H1 (cell line): ENCODE data around the gene TMEM255B. TPM values are rescaled to one million over a fixed set of nuclear protein-coding genes. Genes with fewer than 3 reads are reported as not detected.

Experiments
- CTCF ChIA-PET: fragments of 300-600 bp; sonication (Branson Sonifier 250); formaldehyde crosslinking; loops from one replicate; lab custom pipeline; 2021; ENCODE audit not compliant: partially characterized antibody; lab: Charles Lee
- POLR2A ChIA-PET: fragments of 300-600 bp; sonication (Branson Sonifier 250); formaldehyde crosslinking; loops from one replicate; lab custom pipeline; 2021; ENCODE audit warnings: inconsistent platforms; ENCODE audit not compliant: partially characterized antibody; lab: Charles Lee
- DNase-seq, 2 experiments: peaks; one replicate each; pipeline versions ENCODE4 v3.0.0 to v3.0.0-alpha.2; 2010 to 2022; ENCODE audit warnings: low spot score in 2 of 2, low read depth in 1 of 2, mixed read lengths in 1 of 2
- FAIRE-seq: peaks from 2 replicates; lab custom pipeline; 2011; peaks lifted over from hg19 to GRCh38; lab: Jason Lieb, UNC
- H2AFZ ChIP-seq: 2 replicates; pipeline ENCODE4 v1.8.1; 2012; ENCODE audit warnings: low read length, inconsistent platforms
- H2AK5ac ChIP-seq: 2 replicates; pipeline ENCODE4 v1.6.1; 2013; ENCODE audit warnings: low read depth, low read length
- H2BK120ac ChIP-seq: replicated peaks from 2 replicates; pipeline ENCODE3; 2013; ENCODE audit warnings: low read depth, low read length, inconsistent platforms
- H2BK12ac ChIP-seq: 2 replicates; pipeline ENCODE4 v1.6.1; 2013; ENCODE audit warnings: low read depth, low read length
- H2BK15ac ChIP-seq: 2 replicates; pipeline ENCODE4 v1.6.1; 2013; ENCODE audit warnings: low read length
- H2BK20ac ChIP-seq: 2 replicates; pipeline ENCODE4 v1.6.1; 2013; ENCODE audit warnings: low read length
- H2BK5ac ChIP-seq: 2 replicates; pipeline ENCODE4 v1.6.1; 2013; ENCODE audit warnings: low read depth, low read length
- H3K14ac ChIP-seq: 2 replicates; pipeline ENCODE4 v1.6.1; 2013; ENCODE audit warnings: inconsistent platforms; ENCODE audit not compliant: insufficient read length
- H3K18ac ChIP-seq: 2 replicates; pipeline ENCODE4 v1.6.1; 2013; ENCODE audit warnings: low read length; ENCODE audit errors: extremely low read depth
- H3K23ac ChIP-seq: 2 replicates; pipeline ENCODE4 v1.6.1; 2013; ENCODE audit warnings: inconsistent platforms; ENCODE audit not compliant: insufficient read length
- H3K23me2 ChIP-seq: 2 replicates; pipeline ENCODE4 v1.6.1; 2013; ENCODE audit warnings: low read depth, low read length
- H3K27ac ChIP-seq: 2 replicates; pipeline ENCODE4 v1.6.1; 2011; ENCODE audit warnings: low read depth, low read length, inconsistent platforms
- H3K27me3 ChIP-seq, 4 experiments: replicated peaks in 1 of 4; 1 replicate in 1 of 4; 2 replicates in 3 of 4; pipeline versions ENCODE4 v1.6.1 to v1.8.1; 2011 to 2013; ENCODE audit warnings: low read length in 3 of 4, mild to moderate bottlenecking in 3 of 4, inconsistent platforms in 2 of 4, mixed read lengths in 2 of 4, moderate library complexity in 1 of 4; ENCODE audit not compliant: control insufficient read depth in 3 of 4, insufficient read depth in 3 of 4; ENCODE audit errors: extremely low read depth in 1 of 4
- H3K36me3 ChIP-seq, 4 experiments: 2 replicates each; pipeline versions ENCODE4 v1.6.1 to v1.8.1; 2011 to 2013; ENCODE audit warnings: mild to moderate bottlenecking in 4 of 4, low read length in 3 of 4, moderate library complexity in 2 of 4, control low read depth in 1 of 4, inconsistent platforms in 1 of 4; ENCODE audit not compliant: insufficient read depth in 4 of 4, control insufficient read depth in 2 of 4
- H3K4ac ChIP-seq: replicated peaks from 2 replicates; pipeline ENCODE3; 2013; ENCODE audit warnings: low read length, low read depth, mixed read lengths, inconsistent platforms; ENCODE audit not compliant: insufficient read length
- H3K4me1 ChIP-seq, 4 experiments: replicated peaks in 1 of 4; 1 replicate in 1 of 4; 2 replicates in 3 of 4; pipeline versions ENCODE4 v1.6.1 to v1.8.1; 2011 to 2013; ENCODE audit warnings: low read length in 3 of 4, inconsistent platforms in 2 of 4, mixed read lengths in 1 of 4; ENCODE audit not compliant: insufficient read depth in 4 of 4, control insufficient read depth in 3 of 4
- H3K4me2 ChIP-seq, 2 experiments: 2 replicates each; pipeline versions ENCODE4 v1.6.1 to v1.8.1; 2011 to 2013; ENCODE audit warnings: low read depth in 2 of 2, low read length in 2 of 2, control low read depth in 1 of 2, inconsistent platforms in 1 of 2, mild to moderate bottlenecking in 1 of 2; ENCODE audit not compliant: insufficient read depth in 1 of 2
- H3K4me3 ChIP-seq, 4 experiments: fragments of 200-600, 300-600 bp in 1 of 4; sonication (generic), shearing (Covaris generic), sonication (Bioruptor Twin) in 1 of 4; 2 replicates each; pipeline versions ENCODE4 v1.5.1 to v1.8.1; 2011 to 2016; ENCODE audit warnings: low read length in 4 of 4, low read depth in 3 of 4, control low read depth in 2 of 4, inconsistent platforms in 2 of 4, mild to moderate bottlenecking in 2 of 4, mixed read lengths in 1 of 4, moderate library complexity in 1 of 4; ENCODE audit not compliant: insufficient read depth in 2 of 4; ENCODE audit errors: extremely low read depth in 1 of 4
- H3K56ac ChIP-seq: replicated peaks from 2 replicates; pipeline ENCODE3; 2013; ENCODE audit warnings: low read depth, mild to moderate bottlenecking, mixed read lengths, low read length, inconsistent platforms; ENCODE audit not compliant: insufficient read length
- H3K79me1 ChIP-seq: 2 replicates; pipeline ENCODE4 v1.6.1; 2013; ENCODE audit warnings: low read depth, low read length, control low read depth
- H3K79me2 ChIP-seq, 2 experiments: 2 replicates each; pipeline versions ENCODE4 v1.6.1 to v1.8.1; 2012 to 2013; ENCODE audit warnings: low read length in 2 of 2, mild to moderate bottlenecking in 2 of 2, inconsistent platforms in 1 of 2; ENCODE audit not compliant: insufficient read depth in 2 of 2, control insufficient read depth in 1 of 2
- H3K9ac ChIP-seq, 4 experiments: replicated peaks in 1 of 4; 1 replicate in 1 of 4; 2 replicates in 3 of 4; pipeline versions ENCODE4 v1.6.1 to v1.8.1; 2011 to 2013; ENCODE audit warnings: low read depth in 3 of 4, low read length in 3 of 4, control low read depth in 2 of 4, mild to moderate bottlenecking in 2 of 4, moderate library complexity in 2 of 4, inconsistent platforms in 1 of 4; ENCODE audit errors: extremely low read depth in 1 of 4
- H3K9me3 ChIP-seq, 2 experiments: 2 replicates each; pipeline versions ENCODE4 v1.6.1 to v1.8.1; 2012 to 2013; ENCODE audit warnings: mild to moderate bottlenecking in 2 of 2, moderate library complexity in 2 of 2, control low read depth in 1 of 2, inconsistent platforms in 1 of 2, low read depth in 1 of 2, low read length in 1 of 2, mixed read lengths in 1 of 2; ENCODE audit not compliant: insufficient read depth in 2 of 2
- H4K20me1 ChIP-seq, 2 experiments: replicated peaks in 1 of 2; 2 replicates each; pipeline versions ENCODE3 to v1.8.1; 2011 to 2013; ENCODE audit warnings: inconsistent platforms in 2 of 2, low read length in 2 of 2, mild to moderate bottlenecking in 1 of 2; ENCODE audit not compliant: insufficient read depth in 2 of 2, control insufficient read depth in 1 of 2
- H4K5ac ChIP-seq: 2 replicates; pipeline ENCODE4 v1.6.1; 2013; ENCODE audit warnings: low read length, low read depth, mixed read lengths, inconsistent platforms; ENCODE audit not compliant: insufficient read length
- H4K8ac ChIP-seq: 2 replicates; pipeline ENCODE4 v1.8.0; 2013; ENCODE audit warnings: mild to moderate bottlenecking, moderate library complexity, low read length, inconsistent platforms; ENCODE audit not compliant: insufficient read depth; ENCODE audit errors: extremely low read depth
- H4K91ac ChIP-seq: replicated peaks from 2 replicates; pipeline ENCODE3; 2013; ENCODE audit warnings: low read length, mixed read lengths, inconsistent platforms; ENCODE audit not compliant: insufficient read length
- KDM1A ChIP-seq: fragments of 200-600, 300-600 bp; sonication (generic); IDR thresholded peaks from 2 replicates; pipeline ENCODE4 v1.7.1; 2016; ENCODE audit warnings: mild to moderate bottlenecking, low read length, borderline replicate concordance
- WGBS, 2 experiments: shearing (Covaris generic) in 1 of 2; methylation state at CpG; one replicate each; pipeline versions ENCODE4 v1.1.6 to v1.1.7; 2013 to 2015; ENCODE audit warnings: low lambda C conversion rate in 2 of 2, mixed read lengths in 2 of 2, inconsistent platforms in 1 of 2, low coverage in 1 of 2, missing lambda C conversion rate in 1 of 2; ENCODE audit not compliant: insufficient replicate concordance in 2 of 2, insufficient coverage in 1 of 2, insufficient read length in 1 of 2; ENCODE audit errors: extremely low coverage in 1 of 2, missing lambda C conversion rate in 1 of 2; 5-methylcytosine and 5-hydroxymethylcytosine counted together
- polyA plus RNA-seq, 7 experiments: library from polyadenylated mRNA; depleted of rRNA in 3 of 7; stranded (reverse) in 5 of 7; unstranded in 2 of 7; fragments of >200 nt in 5 of 7; fragments of 200-250 nt in 2 of 7; gene quantifications; 1 replicate in 5 of 7; 2 replicates in 1 of 7; 4 replicates in 1 of 7; pipeline versions ENCODE4 v1.2.1 to v1.2.3, GENCODE V29; 2011 to 2013; ENCODE audit warnings: missing spikeins in 2 of 7, mixed read lengths in 2 of 7
- total RNA-seq: library from RNA; stranded (reverse); fragmentation: NEBNext Ultra II Directional; extraction: Animal tissue kit (Norgen Biotek cat#: 25700); gene quantifications from 2 replicates; pipeline ENCODE4 v1.2.1, GENCODE V29; 2021
- TF ChIP-seq, protein P1 (sequence below): IDR thresholded peaks from 2 replicates; pipeline ENCODE4 v1.6.1; 2012; ENCODE audit warnings: inconsistent platforms

The TMEM255B gene
- total and polyA plus RNA-seq, 2 of the 8 experiments (the other 6 are each of a cell fraction or from before 2014, with no cell fraction given) = 3.4 to 4.4 TPM

DNA sequence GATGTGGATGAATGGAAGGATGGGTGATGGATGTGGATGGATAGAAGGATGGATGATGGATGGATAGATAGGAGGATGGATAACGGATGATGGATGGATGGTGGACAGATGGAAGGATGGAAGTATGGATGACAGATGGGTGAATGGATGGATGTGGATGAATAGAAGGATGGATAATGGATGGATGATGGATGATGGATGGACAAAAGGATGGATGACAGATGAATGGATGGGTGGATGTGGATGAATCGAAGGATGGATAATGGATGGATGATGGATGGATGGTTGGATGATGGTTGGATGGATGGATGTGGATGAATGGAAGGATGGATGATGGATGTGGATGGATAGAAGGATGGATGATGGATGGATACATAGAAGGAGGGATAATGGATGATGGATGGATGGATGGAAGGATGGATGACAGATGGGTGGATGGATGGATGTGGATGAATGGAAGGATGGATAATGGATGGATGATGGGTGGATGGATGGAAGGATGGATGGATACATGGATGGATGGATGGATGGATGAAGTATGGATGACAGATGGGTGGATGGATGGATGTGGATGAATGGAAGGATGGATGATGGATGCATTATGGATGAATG, 39.3 kb downstream of the TMEM255B start:
- Histone ChIP-seq H2BK12ac (no peak overlapping the region), H2BK120ac (no peak overlapping the region), H4K5ac (no peak overlapping the region), H3K36me3 (no peaks in the 10 kb centered on the region; a peak in 1 of 8 replicates), H3K18ac (no peak overlapping the region), H3K79me2 (no peaks in the 10 kb centered on the region), H3K9me3 (no peaks in the 10 kb centered on the region), H3K27ac (no peak overlapping the region), H3K9ac (no peak overlapping the region), H3K4me2 (no peak overlapping the region), H3K4me1 (peaks cover 0 to 8% (median 6%) of the 10 kb centered on the region in 4 experiments; a peak in 4 of 7 replicates), H2AFZ (no peak overlapping the region), H3K23ac (no peak overlapping the region), H3K4me3 (no peak overlapping the region), H4K8ac (no peak overlapping the region), H3K79me1 (no peaks in the 10 kb centered on the region), H3K4ac (no peak overlapping the region), H2BK20ac (no peak overlapping the region), H2BK15ac (no peak overlapping the region), H3K23me2 (peaks cover 23% of the 10 kb centered on the region; the same call in 1 of the 2 replicates), H2AK5ac (peak overlapping the region; percentile 39; the same call in 1 of the 2 replicates), H3K27me3 (no peaks in the 10 kb centered on the region), H3K56ac (peak overlapping the region; percentile 84), H4K91ac (no peak overlapping the region), H2BK5ac (no peak overlapping the region), H3K14ac (no peak overlapping the region), H4K20me1 (peaks cover 0 to 8% of the 10 kb centered on the region in 2 experiments)
- DNase-seq (no peak), FAIRE-seq (no peak)
- POLR2A ChIA-PET = no interaction called here
- 79 to 100% methylated on average over 2 of the region's 2 CpGs for WGBS, 2 experiments
- TF ChIP-seq KDM1A = no peak
- TF ChIP-seq, protein P1, sequence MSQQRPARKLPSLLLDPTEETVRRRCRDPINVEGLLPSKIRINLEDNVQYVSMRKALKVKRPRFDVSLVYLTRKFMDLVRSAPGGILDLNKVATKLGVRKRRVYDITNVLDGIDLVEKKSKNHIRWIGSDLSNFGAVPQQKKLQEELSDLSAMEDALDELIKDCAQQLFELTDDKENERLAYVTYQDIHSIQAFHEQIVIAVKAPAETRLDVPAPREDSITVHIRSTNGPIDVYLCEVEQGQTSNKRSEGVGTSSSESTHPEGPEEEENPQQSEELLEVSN = no peak
- CTCF ChIA-PET = no interaction called here
